Neural cell (in vitro differentiated cells): Measurements from ENCODE around the gene GTPBP6. TPM values are rescaled to one million over a fixed set of nuclear protein-coding genes. Genes with fewer than 3 reads are reported as not detected.

Experiments used
- H2AFZ ChIP-seq: fragments of 200-600, 300-800 bp; sonication (generic), shearing (Covaris generic); 2 replicates; pipeline ENCODE4 v1.6.0; 2014; ENCODE audit warnings: low read depth, mild to moderate bottlenecking, antibody characterized with exemption, low read length, moderate library complexity
- H3F3A ChIP-seq: fragments of 200-600 bp; shearing (Covaris generic); 2 replicates; pipeline ENCODE4 v1.6.1; 2016; ENCODE audit warnings: mild to moderate bottlenecking, moderate library complexity, mixed read lengths, antibody characterized with exemption, low read length; ENCODE audit not compliant: insufficient read depth, poor library complexity, severe bottlenecking
- H3K27ac ChIP-seq: fragments of 200-600, 300-800 bp; sonication (generic), shearing (Covaris generic); 2 replicates; pipeline ENCODE4 v1.5.1; 2014; ENCODE audit warnings: mild to moderate bottlenecking, low read length, moderate library complexity
- H3K27me3 ChIP-seq: fragments of 300-800, 200-600 bp; sonication (generic), shearing (Covaris generic); 2 replicates; pipeline ENCODE4 v1.6.0; 2014; ENCODE audit warnings: mild to moderate bottlenecking, low read depth, low read length, moderate library complexity; ENCODE audit not compliant: insufficient read depth
- H3K36me3 ChIP-seq: fragments of 300-800, 200-600 bp; sonication (generic), shearing (Covaris generic); 2 replicates; pipeline ENCODE4 v1.5.1; 2014; ENCODE audit warnings: mild to moderate bottlenecking, antibody characterized with exemption, low read length, moderate library complexity; ENCODE audit not compliant: insufficient read depth
- H3K4me2 ChIP-seq: fragments of 300-800, 200-600 bp; sonication (generic), shearing (Covaris generic); 2 replicates; pipeline ENCODE4 v1.6.0; 2014; ENCODE audit warnings: mild to moderate bottlenecking, low read length
- H3K4me3 ChIP-seq: fragments of 300-800, 200-600 bp; sonication (generic), shearing (Covaris generic); 2 replicates; pipeline ENCODE4 v1.5.1; 2014; ENCODE audit warnings: mild to moderate bottlenecking, low read length, moderate library complexity
- H3K79me2 ChIP-seq: fragments of 200-600 bp; shearing (Covaris generic); replicated peaks from 2 replicates; pipeline ENCODE4 v1.6.0; 2014; ENCODE audit warnings: mild to moderate bottlenecking, low read length, moderate library complexity; ENCODE audit not compliant: insufficient read depth
- H3K9ac ChIP-seq: fragments of 300-800, 200-600 bp; sonication (generic), shearing (Covaris generic); 2 replicates; pipeline ENCODE4 v1.6.1; 2016; ENCODE audit warnings: mild to moderate bottlenecking, low read length, mixed read lengths
- H3K9me2 ChIP-seq: fragments of 200-600 bp; shearing (Covaris generic); 2 replicates; pipeline ENCODE4 v1.6.1; 2016; ENCODE audit warnings: mild to moderate bottlenecking, low read length, mixed read lengths; ENCODE audit not compliant: insufficient read depth
- H3K9me3 ChIP-seq: fragments of 200-600, 300-800 bp; sonication (generic), shearing (Covaris generic); 2 replicates; pipeline ENCODE4 v1.6.1; 2016; ENCODE audit warnings: mild to moderate bottlenecking, mixed run types, low read length, moderate library complexity, mixed read lengths
- H4K20me1 ChIP-seq: fragments of 200-600 bp; shearing (Covaris generic); 2 replicates; pipeline ENCODE4 v1.6.1; 2016; ENCODE audit warnings: mild to moderate bottlenecking, mixed run types; ENCODE audit not compliant: insufficient read depth
- EP300 ChIP-seq: fragments of 450-650 bp; conservative IDR thresholded peaks from 2 replicates; pipeline ENCODE4 v1.6.1; 2014; ENCODE audit warnings: antibody characterized with exemption, mild to moderate bottlenecking, moderate library complexity; ENCODE audit not compliant: poor library complexity, severe bottlenecking
- EZH2 ChIP-seq: fragments of 200-600, 300-800 bp; shearing (Covaris generic), sonication (generic); IDR thresholded peaks from 2 replicates; pipeline ENCODE4 v1.6.1; 2014; ENCODE audit warnings: antibody characterized with exemption, low read length, borderline replicate concordance, mild to moderate bottlenecking; ENCODE audit not compliant: insufficient read depth, poor library complexity, severe bottlenecking
- MXI1 ChIP-seq: fragments of 450-650 bp; conservative IDR thresholded peaks from 2 replicates; pipeline ENCODE4 v1.6.1; 2014; ENCODE audit warnings: antibody characterized with exemption, mild to moderate bottlenecking; ENCODE audit not compliant: poor library complexity, severe bottlenecking
- POLR2AphosphoS5 ChIP-seq: IDR thresholded peaks from 2 replicates; pipeline ENCODE4 v1.6.1; 2012
- RAD21 ChIP-seq: fragments of 450-650 bp; conservative IDR thresholded peaks from 2 replicates; pipeline ENCODE4 v1.6.1; 2014; ENCODE audit warnings: antibody characterized with exemption, mild to moderate bottlenecking, moderate library complexity
- SMC3 ChIP-seq: fragments of 450-650 bp; conservative IDR thresholded peaks from 2 replicates; pipeline ENCODE4 v1.6.1; 2014; ENCODE audit warnings: antibody characterized with exemption, mild to moderate bottlenecking, moderate library complexity; ENCODE audit not compliant: poor library complexity
- TAF1 ChIP-seq: IDR thresholded peaks from 2 replicates; pipeline ENCODE4 v1.6.1; 2012; ENCODE audit warnings: low read depth
- polyA plus RNA-seq: library from polyadenylated mRNA; depleted of rRNA; stranded (reverse); fragments of >200 nt; gene quantifications from 2 replicates; pipeline ENCODE4 v1.2.3, GENCODE V29; 2014
- TF ChIP-seq, protein P1 (sequence below): IDR thresholded peaks from 2 replicates; pipeline ENCODE4 v1.6.1; 2012; ENCODE audit warnings: borderline replicate concordance
- TF ChIP-seq, protein P2 (sequence below): fragments of 450-650 bp; IDR thresholded peaks from 2 replicates; pipeline ENCODE4 v1.5.1; 2014; ENCODE audit warnings: antibody characterized with exemption, mild to moderate bottlenecking, moderate library complexity; ENCODE audit not compliant: poor library complexity, severe bottlenecking

Gene GTPBP6
- polyA plus RNA-seq, 1 donor from 2014 or later: 23.6 TPM

DNA sequence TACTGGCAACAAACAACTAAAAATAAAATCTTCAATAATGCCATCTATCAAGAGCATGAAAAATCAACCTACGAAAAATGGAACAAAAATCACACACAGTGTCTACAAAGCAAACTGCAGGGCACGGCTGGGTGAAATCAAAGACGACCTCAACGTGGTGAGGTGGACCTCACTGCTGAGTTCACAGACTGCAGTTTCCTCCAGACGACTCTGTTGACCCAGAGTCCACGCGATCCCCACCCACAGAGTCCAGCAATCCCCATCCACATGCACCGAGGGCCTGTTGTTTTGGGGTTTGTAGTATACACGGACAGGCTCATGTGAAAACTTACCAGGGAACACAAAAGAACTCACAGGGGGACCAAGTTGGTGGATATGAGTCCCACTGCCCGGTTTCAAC is 31.1 kb upstream of the GTPBP6 start:
- Histone ChIP-seq H4K20me1 (no peaks in the 10 kb centered on the region), H3K27me3 (no peaks in the 10 kb centered on the region), H3K36me3 (no peaks in the 10 kb centered on the region), H3K79me2 (no peaks in the 10 kb centered on the region), H3K9me3 (no peaks in the 10 kb centered on the region), H3K4me3 (no peak overlapping the region), H3F3A (no peaks in the 10 kb centered on the region), H2AFZ (no peak overlapping the region), H3K9ac (no peak overlapping the region), H3K4me2 (no peak overlapping the region), H3K9me2 (no peaks in the 10 kb centered on the region), H3K27ac (no peak overlapping the region)
- TF ChIP-seq POLR2AphosphoS5 (no peak), EP300 (no peak), EZH2 (no peak)

DNA sequence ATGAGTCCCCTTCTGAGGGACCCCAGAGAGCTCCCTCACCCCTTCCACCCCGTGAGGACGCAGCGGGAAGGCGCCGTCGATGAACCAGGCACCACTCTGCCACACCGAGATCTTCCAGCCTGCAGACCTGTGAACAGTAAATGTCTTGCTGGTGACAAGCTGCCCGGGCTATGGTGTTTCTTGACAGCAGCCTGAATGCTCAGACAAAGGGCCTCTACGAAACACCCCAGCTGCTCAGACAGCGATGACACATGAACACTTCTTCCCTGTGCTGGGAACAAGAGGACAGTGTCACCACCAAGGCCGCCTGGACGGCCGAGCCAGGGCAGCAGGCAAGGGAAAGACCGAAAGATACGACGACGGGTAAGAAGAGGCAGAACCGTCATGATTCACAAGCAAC is 30.6 kb upstream of the GTPBP6 start:
- no peak overlapping the region for H2AFZ ChIP-seq
- no peaks in the 10 kb centered on the region for H3F3A ChIP-seq
- no peaks in the 10 kb centered on the region for H3K9me2 ChIP-seq
- no peaks in the 10 kb centered on the region for H3K36me3 ChIP-seq
- TF ChIP-seq EZH2: no peak
- TF ChIP-seq, protein P1, sequence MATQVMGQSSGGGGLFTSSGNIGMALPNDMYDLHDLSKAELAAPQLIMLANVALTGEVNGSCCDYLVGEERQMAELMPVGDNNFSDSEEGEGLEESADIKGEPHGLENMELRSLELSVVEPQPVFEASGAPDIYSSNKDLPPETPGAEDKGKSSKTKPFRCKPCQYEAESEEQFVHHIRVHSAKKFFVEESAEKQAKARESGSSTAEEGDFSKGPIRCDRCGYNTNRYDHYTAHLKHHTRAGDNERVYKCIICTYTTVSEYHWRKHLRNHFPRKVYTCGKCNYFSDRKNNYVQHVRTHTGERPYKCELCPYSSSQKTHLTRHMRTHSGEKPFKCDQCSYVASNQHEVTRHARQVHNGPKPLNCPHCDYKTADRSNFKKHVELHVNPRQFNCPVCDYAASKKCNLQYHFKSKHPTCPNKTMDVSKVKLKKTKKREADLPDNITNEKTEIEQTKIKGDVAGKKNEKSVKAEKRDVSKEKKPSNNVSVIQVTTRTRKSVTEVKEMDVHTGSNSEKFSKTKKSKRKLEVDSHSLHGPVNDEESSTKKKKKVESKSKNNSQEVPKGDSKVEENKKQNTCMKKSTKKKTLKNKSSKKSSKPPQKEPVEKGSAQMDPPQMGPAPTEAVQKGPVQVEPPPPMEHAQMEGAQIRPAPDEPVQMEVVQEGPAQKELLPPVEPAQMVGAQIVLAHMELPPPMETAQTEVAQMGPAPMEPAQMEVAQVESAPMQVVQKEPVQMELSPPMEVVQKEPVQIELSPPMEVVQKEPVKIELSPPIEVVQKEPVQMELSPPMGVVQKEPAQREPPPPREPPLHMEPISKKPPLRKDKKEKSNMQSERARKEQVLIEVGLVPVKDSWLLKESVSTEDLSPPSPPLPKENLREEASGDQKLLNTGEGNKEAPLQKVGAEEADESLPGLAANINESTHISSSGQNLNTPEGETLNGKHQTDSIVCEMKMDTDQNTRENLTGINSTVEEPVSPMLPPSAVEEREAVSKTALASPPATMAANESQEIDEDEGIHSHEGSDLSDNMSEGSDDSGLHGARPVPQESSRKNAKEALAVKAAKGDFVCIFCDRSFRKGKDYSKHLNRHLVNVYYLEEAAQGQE: no peak
- TF ChIP-seq, protein P2, sequence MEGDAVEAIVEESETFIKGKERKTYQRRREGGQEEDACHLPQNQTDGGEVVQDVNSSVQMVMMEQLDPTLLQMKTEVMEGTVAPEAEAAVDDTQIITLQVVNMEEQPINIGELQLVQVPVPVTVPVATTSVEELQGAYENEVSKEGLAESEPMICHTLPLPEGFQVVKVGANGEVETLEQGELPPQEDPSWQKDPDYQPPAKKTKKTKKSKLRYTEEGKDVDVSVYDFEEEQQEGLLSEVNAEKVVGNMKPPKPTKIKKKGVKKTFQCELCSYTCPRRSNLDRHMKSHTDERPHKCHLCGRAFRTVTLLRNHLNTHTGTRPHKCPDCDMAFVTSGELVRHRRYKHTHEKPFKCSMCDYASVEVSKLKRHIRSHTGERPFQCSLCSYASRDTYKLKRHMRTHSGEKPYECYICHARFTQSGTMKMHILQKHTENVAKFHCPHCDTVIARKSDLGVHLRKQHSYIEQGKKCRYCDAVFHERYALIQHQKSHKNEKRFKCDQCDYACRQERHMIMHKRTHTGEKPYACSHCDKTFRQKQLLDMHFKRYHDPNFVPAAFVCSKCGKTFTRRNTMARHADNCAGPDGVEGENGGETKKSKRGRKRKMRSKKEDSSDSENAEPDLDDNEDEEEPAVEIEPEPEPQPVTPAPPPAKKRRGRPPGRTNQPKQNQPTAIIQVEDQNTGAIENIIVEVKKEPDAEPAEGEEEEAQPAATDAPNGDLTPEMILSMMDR: no peak
- TF ChIP-seq RAD21: no peak
- no peak for TF ChIP-seq MXI1
- TF ChIP-seq EP300: no peak
- no peak for TF ChIP-seq TAF1
- no peak for TF ChIP-seq SMC3
- TF ChIP-seq POLR2AphosphoS5: no peak
- no peak overlapping the region for H3K9ac ChIP-seq
- no peaks in the 10 kb centered on the region for H3K27me3 ChIP-seq
- H3K4me3 ChIP-seq: no peak overlapping the region
- H3K79me2 ChIP-seq: no peaks in the 10 kb centered on the region
- H3K9me3 ChIP-seq: no peaks in the 10 kb centered on the region
- no peak overlapping the region for H3K27ac ChIP-seq
- no peak overlapping the region for H3K4me2 ChIP-seq
- no peaks in the 10 kb centered on the region for H4K20me1 ChIP-seq
